ENCODE measurements around the gene DENND2A.

GRCh38 chr7:140497241-140497769 is 143.3 kb downstream of the DENND2A start:
- TF ChIP-seq TAF1 (IDR thresholded peaks at IDR 0.05; ENCODE audit: low read depth), result no peak
- TF ChIP-seq RAD21 (IDR thresholded peaks at IDR 0.05; ENCODE audit: low read depth), result no peak
- TF ChIP-seq ZBTB7A (IDR thresholded peaks at IDR 0.05; ENCODE audit: low read depth), result no peak
- TF ChIP-seq YY1 (IDR thresholded peaks at IDR 0.05; ENCODE audit: low read depth), result no peak
- no peak for TF ChIP-seq USF1 (IDR thresholded peaks at IDR 0.05)
- TF ChIP-seq FOXM1 (IDR thresholded peaks at IDR 0.05; ENCODE audit: borderline replicate concordance, low read depth), result no peak
- no peak for TF ChIP-seq CEBPB (IDR thresholded peaks at IDR 0.05)
- TF ChIP-seq EP300 (IDR thresholded peaks at IDR 0.05; ENCODE audit: borderline replicate concordance), result no peak
